ENCODE measurements around the gene STXBP1.

The STXBP1 gene

DNA sequence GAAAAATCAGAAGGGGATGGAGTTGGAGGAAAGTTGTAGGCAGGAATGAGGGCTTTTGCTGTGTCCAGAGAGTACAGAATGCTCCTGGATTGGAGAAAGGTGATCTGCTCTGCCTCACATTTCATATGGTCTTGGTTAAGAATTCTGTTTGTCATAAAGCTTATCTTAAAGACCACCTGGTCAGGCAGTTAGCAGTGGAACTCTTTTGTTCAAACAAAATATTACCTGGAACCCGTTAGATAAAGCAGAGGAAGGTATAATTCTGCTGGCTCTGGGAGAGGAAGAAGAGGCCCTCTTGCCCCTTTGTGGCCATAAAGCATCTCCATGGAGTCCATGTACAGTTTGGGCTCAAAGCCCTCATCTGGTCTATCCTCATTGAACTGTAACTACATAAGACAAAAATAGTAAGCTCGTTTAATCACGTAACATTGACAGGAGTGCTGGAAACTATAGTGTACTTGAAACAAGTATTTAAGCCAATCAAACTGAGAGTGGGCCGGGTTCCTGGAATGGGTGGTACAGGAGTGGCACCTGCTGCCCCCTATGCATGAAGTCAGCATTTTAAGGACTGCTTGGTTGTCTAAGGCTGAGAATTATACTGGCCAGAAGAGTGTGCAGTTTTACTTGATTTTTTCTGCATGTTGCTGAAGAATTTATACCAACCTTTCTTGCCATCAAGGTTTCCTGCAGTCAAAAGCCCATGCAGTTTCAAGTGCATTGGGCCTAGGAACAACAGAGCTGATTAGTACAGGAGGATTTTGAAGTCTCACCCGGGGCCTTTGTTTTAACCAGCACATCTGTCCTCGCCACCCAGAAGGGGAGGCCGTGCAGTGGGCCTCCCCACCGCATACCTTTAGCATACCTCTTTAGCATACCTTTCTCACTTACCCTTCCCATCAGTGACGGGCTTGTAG lies 39.9 kb downstream of the STXBP1 start:
- DNase-seq (ENCODE audit: low read depth in 2 of 3, low spot score in 2 of 3), result no peak

DNA sequence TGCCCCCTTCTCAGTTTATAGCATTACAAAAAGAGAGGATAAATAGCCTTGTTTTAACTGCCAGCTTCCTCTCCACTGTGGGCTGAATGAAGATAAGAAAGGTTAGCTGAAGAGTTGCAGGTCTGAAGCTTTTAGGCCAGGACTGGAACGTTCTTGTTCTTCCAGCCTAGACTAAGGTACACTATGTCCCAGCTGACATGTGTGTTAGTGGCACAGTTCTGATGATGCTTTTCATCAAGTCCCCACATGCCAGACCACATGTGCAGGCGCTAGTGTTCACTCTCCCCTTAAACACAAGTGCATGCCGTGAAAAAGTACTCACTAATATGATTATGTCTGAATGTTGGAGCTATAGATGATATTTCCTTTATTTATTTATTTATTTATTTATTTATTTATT lies 40.7 kb downstream of the STXBP1 start:
- DNase-seq (ENCODE audit: low read depth in 2 of 3, low spot score in 2 of 3), result no peak

DNA sequence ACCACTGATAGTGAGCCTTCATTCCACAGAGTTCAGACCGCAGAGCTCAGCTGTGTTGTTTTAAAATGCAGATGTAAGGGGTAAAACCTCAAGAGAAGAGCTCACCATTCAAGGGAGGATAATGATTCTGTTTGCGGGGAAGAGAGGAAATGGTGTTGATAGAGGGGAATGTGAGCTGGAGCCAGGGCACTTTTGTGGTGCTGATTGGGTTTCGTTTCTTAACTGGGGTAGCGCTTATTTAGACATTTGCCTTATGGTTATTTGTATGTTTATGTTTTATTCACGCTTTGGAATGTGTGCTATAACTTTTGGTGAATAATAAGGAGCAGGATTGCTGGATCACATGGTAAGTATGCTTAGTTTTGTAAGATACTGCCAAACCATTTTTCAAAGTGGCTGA lies 42.5 kb downstream of the STXBP1 start:
- DNase-seq (ENCODE audit: low read depth in 2 of 3, low spot score in 2 of 3), result no peak

DNA sequence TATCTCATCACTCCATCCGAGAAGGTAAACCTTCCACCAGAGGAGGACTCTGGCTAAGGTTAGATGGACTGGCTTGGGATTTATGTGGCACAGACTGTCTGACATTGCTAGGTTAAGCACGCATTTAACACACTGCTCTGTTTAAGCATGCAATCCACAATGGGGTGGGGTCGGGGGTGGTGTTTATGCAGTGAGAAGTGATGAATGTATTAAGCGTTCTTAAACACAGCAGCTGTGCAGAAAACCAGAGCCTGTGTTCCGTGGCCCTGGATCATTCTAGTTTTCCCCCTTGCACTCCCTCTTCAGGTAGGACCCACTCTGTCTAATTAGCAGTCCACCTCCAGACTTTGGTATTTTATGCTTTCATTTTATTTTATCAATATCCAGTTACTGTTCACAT lies 46.4 kb downstream of the STXBP1 start:
- DNase-seq (ENCODE audit: low read depth in 2 of 3, low spot score in 2 of 3), result no peak

DNA sequence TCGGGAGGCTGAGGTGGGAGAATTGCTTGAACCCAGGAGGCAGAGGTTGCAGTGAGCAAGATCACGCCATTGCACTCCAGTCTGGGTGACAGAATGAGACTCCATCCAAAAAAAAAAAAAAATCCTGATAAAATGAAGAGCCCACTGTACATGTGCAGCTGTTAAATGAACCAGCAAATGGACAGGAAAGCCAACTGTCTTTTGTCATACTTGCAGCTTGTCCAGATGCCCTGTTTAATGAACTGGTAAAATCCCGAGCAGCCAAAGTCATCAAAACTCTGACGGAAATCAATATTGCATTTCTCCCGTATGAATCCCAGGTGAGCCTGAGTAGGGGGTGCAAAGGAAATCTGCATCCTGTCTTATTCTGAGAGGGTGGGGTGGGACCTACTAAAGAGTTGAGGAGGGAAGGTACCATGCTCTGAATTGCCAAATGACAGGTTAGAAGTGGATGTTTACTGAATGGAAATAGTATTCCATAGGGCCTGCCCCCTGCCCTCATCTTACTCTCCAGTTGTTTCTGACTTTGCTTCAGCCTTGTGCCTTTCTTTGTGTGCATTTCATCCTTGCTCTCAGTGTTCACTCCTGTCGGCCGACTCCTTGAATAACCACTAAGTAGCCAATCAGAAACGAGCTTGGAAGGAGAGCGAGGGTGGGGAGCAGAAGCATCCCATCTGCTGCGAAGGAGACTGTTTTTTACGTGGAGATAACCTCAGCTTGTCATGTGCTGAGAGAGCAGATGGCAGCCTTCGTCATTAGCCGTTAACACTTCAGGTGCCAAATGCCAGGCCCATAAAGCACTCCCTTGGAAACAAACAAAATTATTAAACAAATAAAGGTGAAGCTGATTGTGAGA lies 49.0 kb downstream of the STXBP1 start:
- no peak for DNase-seq (ENCODE audit: low read depth in 2 of 3, low spot score in 2 of 3)

DNA sequence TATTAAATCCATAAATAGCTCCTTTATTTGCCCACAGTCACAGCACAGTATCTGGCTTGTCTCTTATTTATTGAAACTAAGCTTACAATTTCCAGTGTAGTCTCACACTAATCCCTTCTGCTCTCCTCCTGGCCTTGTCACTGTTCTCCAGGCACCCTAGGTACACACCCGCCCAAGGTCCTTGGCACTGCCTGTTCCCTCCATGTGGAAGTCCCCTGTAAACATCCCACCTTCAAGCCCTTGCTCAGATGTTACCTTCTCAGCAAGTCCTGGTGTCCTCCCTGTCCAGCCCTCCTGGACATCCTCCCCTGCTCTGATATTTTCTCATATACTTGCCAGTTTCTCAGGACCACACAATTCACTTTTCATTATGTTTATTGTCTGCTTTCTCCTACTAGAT lies 50.5 kb downstream of the STXBP1 start:
- no peak for DNase-seq (ENCODE audit: low read depth in 2 of 3, low spot score in 2 of 3)

DNA sequence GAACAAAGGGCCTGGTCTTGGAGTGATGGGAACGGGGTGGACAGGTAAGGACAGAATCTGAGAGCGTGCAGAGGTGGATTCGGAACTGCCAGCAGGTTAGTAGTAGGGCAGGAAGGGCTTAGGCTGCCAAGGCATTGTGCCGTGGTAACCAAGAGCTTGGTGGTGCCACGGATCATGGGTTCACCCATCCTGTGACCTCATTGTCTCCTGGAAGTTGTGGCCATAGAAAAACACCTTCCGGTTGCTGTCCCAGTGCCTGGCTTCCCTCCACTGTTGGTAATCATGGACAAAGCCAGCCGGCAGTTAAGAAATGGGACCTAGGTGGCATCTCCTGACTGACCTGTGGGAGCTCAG lies 52.2 kb downstream of the STXBP1 start:
- no peak for DNase-seq (ENCODE audit: low read depth in 2 of 3, low spot score in 2 of 3)

DNA sequence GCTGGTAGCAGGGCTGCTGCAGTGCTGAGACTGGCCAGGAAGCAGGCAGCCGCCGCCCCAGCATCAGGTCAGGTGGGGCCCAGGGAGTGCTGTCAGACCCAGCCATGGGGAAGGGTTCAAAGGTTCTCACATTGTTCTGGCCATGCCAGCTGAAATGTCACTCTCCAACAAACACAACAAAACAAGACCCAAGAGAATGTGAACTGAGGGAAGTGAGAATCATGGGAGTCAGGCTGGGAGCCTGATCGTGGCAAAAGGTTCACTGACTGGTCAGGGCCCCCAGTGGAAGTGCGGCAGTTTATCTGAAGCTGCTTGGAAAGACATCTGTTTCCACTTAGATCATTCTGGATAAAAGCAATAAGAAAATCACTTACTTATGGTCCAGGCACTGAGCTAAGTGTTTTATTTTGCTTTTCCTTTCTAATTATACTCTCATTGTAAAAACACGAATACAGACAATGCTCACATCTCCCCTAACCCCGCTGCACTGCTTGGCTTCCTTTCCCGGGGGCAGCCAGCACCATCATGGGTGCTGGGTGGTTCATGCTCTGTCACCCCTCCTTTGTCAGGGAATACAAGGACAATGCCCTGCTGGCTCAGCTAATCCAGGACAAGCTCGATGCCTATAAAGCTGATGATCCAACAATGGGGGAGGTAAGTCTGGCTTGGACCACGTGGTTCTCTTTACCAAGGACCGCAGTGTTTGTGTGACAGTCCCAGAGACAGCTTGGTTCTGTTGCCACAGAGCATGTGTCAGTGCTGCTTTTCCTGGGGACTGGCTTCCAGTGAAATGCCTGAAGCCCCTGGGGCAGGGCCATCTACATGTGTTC lies 52.8 kb downstream of the STXBP1 start:
- no peak for DNase-seq (ENCODE audit: low read depth in 2 of 3, low spot score in 2 of 3)

DNA sequence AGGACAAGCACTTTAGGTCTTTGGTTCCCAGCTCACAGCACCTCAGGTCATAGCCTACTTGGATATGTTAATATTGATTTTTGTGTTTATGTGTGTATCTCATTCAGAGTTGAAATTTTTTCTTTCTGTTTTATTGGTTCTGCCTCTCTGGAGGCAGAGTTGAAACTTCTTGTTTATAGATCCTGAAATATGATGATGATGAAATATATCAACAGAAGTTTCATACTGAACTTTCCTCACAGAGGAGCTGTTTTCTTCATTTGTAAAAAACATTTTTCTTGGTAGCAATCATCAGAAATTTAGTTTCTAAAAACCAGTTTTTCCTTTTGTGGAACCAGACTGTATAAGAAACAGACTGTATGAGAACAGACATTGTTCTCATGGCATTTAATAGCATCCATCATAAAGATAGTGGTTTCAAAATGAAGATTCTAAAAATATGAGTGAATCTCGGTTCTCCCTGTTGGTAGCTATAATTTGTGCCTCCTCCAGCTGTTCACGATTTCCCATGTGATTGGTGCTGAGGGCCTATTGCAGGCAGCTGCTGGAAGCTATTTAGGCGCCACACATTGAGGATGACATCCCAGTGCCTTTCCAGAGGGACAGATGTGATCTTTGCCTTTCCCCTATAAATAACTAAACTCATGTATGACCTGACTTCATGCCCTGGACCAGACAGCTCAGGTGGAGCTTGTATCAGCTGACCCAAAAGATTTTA lies 55.2 kb downstream of the STXBP1 start:
- DNase-seq (ENCODE audit: low read depth in 2 of 3, low spot score in 2 of 3), result no peak

DNA sequence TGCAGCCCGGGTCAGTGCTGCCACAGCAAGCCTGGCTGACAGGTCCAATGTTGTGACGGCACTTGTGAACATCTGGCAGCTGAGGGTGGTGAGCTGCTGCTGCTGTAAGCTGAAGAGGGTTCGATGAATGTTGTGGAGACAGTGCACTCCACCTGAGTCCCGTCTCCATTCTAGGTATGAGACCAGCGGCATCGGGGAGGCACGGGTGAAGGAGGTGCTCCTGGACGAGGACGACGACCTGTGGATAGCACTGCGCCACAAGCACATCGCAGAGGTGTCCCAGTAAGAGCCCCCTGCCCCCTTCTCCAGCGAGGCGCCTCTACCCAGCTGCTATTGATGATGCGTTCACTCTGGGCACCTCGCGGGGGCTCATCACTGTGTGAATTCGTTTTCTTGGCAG lies 55.8 kb downstream of the STXBP1 start:
- DNase-seq (ENCODE audit: low read depth in 2 of 3, low spot score in 2 of 3), result no peak

DNA sequence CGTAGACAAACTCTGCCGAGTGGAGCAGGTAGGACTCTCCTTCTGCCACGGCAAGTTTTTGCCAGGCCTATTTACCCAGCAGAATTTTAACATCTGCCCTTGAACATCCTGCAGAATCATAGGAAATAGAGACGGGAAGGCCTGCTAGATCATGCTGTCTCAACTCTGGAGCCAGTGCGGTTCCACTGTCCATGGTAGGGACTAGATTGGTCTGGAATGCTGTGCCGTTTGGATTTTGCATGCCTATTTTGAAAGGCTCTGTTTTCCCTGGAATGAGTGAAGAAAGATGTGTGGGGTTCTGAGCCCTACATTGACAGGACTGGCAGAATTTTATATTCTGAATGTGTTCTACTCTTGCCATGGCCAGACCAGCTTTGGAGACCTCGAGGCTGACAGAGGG lies 61.2 kb downstream of the STXBP1 start:
- no peak for DNase-seq (ENCODE audit: low read depth in 2 of 3, low spot score in 2 of 3)

DNA sequence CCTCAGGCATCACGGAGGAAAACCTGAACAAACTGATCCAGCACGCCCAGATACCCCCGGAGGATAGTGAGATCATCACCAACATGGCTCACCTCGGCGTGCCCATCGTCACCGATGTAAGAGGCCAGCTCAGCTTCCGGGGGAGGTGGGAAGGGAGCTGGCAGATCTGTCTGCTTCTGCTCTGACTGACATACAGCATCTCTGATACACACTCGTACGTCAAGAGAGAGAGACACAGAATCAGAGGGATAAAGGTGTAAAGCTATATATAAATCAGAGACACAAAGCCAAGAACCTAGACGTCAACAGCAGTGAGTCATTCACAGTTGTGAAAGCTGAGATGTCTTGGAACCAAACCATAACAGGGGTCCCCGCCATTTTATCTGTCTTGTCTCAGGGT lies 64.6 kb downstream of the STXBP1 start:
- DNase-seq (ENCODE audit: low read depth in 2 of 3, low spot score in 2 of 3), result no peak

DNA sequence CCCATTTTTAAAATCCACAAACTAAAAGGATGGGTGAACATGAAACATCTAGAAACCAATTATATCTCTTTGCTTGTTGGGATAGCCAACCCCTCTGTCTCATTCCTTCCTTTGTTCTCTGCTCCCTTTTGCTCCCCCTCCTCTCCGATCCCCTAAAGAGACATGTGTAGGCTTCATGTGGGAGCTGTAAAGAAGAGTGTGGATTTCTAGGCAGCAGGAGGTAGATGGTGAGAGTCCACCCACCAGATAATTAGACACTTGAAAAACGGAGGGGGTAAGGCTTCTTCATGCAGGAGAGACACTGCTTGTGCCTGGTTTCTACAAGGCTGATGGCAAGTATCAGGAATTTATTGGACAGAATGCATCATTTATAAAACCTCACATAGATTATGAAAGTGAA lies 67.4 kb downstream of the STXBP1 start:
- no peak for DNase-seq (ENCODE audit: low read depth in 2 of 3, low spot score in 2 of 3)

DNA sequence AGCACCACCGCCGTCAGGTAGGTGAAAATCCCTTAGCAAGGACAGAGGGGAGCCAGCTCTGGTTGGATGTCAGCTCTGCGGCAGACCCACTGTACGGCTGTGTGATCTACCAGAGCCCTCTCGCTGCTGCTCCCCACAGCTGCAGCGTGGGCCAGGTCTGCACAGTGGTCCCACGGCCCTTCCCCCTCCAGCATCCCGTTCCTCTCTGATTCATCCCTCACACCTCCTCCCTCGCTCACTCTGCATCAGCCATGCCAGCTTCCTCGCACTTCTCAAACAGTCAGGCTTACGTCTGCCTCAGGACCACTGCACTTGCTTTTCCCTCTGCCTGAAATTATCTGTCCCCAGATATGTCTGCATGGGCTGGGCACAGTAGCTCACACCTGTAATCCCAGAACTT lies 68.1 kb downstream of the STXBP1 start:
- no peak for DNase-seq (ENCODE audit: low read depth in 2 of 3, low spot score in 2 of 3)

DNA sequence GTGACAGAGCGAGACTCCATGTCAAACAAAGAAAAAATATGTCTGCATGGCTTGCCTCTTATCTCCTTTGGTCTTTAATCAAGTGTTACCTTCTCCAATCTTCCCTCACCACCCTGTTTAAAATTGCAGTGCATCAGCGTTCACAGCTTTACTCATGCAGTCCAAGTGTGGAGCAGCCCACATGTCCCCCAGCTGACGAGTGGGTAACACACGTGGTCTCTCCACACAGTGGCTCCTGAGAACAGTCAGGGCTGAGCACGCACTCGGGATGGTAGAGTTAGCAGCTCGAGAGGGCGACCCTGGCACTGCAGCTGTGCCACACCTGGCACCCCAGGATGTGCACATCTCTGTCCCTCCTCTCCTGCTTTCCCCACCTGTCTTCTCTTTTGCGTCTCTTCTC lies 68.8 kb downstream of the STXBP1 start:
- no peak for DNase-seq (ENCODE audit: low read depth in 2 of 3, low spot score in 2 of 3)

DNA sequence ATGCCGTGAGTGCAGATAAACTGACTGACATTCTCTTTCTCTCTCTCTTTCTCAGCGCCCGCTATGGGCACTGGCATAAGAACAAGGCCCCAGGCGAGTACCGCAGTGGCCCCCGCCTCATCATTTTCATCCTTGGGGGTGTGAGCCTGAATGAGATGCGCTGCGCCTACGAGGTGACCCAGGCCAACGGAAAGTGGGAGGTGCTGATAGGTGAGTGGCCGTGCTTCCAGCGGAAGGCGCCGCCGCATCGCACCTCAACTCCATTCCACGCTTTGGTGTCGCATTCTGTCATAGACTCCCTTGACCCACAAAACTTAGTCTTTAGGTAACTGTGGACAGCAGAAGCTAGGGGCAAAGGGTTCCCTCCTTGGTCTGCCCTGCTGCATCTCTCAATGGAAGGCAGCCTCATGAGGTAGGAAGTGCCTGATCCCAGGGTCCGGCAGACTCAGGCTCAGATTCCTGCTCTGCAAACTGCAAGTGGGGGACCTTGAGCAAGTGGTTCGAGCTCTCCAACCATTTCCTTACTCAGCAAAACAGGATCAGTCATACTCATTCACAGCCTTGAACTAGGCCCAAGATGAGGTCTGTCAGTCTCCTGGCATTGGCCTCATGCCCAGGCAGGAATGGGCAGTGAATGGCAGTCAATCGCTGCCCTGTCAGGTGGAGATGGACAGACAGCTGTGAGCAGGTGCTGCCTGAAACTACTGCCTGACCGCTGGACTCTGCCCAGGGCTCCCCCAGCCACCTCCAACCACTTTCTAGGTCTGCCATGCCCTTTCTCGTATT lies 70.5 kb downstream of the STXBP1 start:
- no peak for DNase-seq (ENCODE audit: low read depth in 2 of 3, low spot score in 2 of 3)

DNA sequence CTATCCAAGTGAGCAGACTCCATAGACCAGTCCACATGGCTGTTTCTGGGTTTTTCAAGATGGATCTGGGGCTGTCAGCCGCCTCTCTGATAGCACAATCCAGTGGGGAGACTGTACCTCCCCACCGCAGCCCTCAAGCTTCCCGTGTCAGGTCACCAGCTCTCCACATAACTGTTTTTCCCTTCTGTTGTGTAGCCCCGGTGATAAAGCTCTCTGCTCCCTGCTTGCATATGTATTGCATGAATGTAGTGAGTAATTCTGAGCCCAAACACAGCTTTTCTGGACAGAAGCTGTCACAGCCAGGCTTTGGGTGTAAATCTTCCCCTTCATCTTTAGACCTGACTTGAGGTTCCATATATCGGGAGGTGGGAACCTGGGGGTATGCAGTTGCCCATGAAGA lies 71.6 kb downstream of the STXBP1 start:
- no peak for DNase-seq (ENCODE audit: low read depth in 2 of 3, low spot score in 2 of 3)

DNA sequence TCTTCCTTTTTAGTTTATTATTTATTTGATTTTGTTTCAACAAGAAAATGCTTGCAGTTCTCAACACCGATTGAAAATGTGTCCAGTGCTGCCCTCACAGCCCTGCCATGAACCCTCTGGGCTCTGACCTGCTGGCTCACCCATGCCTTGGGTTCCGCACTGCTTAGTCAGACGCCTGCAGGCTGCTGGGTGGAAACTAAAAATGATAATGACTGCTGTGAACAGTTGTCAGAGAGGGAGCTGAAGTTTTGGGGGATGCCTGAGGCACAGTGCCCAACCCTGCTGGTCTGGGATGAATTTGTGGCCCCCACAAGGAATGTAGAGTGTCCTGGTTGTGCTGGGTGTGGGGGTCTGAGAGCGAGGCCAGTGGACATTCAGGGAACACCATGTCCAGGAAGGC lies 72.5 kb downstream of the STXBP1 start:
- DNase-seq (ENCODE audit: low read depth in 2 of 3, low spot score in 2 of 3), result no peak

DNA sequence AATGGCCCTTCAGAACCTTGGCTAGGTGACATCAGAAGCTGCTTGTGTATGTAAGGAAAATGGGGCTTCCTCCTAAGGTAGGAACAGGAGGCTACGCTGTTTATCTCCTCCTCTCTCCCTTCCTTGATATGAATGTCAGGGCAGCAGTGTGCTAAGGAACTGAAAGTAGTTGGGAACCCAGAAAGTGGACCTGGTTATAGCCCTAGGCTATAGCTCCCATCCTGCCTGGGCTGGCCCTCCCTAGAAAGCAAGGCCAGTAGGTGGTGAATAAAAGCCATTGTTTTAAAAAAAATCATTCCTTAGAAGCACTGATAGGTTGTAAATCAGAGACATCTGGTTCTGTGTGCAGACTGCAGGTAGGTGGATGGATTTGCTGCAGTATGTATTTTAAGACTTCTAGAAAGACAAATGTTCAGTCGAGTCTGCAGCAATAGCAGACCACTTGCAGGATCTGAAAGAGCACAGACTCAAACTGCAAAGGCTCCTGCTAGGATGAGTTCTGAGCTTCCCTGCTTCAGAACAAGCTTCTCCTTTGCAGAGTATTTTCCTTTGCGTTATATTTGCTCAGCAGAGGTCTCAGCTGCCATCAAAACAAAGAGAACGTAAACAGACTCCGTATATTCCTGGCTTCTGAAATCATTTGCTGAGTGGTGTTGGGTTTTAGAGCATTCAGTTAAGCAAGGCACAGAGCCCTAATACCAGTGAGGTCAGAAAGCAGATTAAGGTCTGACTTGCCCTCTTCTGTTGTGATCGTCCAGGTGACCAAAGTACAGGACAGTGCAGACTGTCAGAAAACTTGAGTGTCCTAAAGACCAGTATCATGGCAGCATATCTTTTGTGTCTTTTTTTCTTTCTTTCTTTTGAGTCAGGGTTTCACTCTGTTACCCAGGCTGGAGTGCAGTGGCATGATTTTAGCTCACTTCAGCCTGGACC lies 74.7 kb downstream of the STXBP1 start:
- DNase-seq (ENCODE audit: low read depth in 2 of 3, low spot score in 2 of 3), result no peak
